HG03457 (cell line): Measurements from ENCODE around the gene SPOP.
"Not testable (repeated sequence)": the region's sequence is repeated elsewhere in the genome, so short reads cannot be mapped to it uniquely, and the experiment has no call there.

Source experiments
- ATAC-seq: cut with Tn5 transposase; IDR thresholded peaks from one replicate; pipeline ENCODE4 v1.9.1; 2021; ENCODE audit warnings: moderate number of reproducible peaks; ENCODE audit not compliant: unreplicated experiment

The SPOP gene

DNA sequence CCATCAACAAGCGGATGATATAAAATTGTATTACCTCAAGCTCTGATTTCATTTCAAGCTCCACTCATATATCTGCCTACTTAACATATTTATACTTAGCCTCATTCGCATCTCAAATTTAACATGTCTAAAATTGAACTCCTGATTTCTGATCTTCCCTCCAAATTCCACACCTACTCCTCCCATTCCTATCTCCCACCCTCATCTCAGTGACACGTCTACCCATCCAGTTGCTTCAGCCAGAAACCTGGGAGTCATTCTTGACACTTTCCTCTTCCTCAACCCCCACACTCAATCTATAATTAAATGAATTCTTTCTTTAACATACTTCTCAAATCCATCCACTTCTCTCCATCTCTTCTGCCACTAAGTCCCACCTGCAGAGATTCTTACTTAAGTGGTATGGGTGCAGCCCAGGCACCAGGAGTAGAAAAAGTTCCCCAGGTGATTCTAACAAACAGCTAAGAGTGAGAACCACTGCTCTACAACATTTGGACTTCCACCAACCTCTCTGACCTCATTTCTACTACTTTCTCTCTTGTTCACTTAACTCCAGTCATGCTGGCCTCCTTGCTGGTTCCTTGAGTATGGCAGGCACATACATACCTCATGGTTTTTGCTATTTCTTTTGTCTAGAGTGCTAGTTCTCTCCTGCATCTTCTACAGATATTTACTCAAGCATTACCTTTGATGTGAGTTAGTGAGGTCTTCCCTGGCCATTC lies 18.1 kb downstream of the SPOP start:
- ATAC-seq: no peak

DNA sequence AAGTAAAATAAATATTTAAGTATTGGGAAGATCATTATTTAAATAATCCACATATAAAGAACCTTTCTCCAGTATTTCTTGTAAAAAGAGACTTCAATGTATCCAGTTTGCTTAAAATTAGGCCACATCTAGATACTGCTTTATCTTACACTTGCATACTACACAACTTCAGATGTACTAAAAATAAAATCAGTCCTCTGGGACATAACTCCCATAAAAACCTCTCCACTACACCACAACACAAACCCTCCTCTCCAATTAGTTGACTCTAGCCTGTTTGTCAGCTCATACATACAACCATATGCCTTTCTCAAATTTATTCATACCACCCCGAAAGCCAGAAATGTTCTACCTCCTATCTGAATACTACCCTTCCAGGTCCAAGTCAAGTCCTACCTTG lies 21.6 kb downstream of the SPOP start:
- ATAC-seq: no peak

DNA sequence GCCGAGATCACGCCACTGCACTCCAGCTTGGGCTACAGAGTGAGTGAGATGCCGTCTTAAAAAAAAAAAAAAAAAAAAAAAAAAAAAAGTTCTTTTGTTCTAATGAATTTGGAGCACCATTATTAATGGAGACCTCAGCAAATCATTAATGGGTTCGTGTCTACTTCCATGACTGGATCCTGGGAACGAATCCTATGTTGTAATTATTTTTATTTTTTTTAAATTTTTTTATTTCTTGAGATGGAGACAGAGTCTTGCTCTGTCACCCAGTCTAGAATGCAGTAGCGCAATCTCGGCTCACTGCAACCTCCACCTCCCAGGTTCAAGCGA lies 30.7 kb downstream of the SPOP start:
- ATAC-seq: no peak

DNA sequence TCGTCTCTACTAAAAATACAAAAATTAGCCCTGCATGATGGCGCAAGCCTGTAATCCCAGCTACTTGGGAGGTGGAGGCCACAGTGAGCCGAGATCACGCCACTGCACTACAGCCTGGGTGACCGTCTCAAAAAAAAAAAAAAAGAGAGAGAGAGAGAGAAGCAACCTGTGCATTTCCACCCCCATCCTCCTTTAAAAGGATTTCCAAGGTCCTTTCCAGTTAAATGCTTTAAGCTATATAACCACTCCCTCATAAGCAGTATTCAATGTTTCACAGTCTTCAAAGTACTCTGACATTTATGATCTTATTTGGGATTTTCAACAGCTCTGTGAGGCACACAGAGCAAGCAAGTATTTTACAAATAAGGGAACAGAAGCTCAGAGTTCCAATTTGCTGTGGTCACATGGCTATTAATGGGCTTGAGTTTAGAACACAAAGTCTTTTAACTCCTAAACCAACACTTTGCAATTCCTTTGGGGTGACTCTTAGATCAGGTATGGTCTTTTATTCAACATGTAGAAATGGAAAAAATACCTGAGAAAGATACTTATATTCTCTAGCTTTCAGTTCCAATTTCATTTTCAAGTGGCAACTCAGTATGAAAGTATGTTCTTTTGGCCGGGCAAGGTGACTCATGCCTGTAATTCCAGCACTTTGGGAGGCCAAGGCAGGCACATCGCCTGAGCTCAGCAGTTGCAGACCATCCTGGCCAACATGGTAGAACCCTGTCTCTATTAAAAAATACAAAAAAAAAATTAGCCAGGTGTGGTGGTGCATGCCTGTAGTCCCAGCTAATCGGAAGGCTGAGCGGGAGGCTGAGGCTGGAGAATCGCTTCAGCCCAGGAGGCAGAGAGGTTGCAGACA lies 31.3 kb downstream of the SPOP start:
- ATAC-seq: no peak

DNA sequence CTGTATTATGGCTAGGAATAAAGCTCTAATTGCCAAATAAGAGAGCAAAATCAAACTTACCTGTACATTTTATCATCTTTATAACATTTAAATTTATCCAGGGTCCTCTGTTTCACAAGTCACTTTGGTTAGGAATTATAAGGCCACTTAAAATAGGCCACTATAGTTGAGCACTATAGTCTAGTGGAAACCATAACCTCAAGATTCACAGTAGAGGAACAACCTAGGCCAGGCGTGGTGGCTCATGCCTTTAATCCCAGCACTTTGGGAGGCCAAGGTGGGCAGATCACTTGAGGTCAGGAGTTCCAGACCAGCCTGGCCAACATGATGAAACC lies 31.9 kb downstream of the SPOP start:
- not testable (repeated sequence) for ATAC-seq

DNA sequence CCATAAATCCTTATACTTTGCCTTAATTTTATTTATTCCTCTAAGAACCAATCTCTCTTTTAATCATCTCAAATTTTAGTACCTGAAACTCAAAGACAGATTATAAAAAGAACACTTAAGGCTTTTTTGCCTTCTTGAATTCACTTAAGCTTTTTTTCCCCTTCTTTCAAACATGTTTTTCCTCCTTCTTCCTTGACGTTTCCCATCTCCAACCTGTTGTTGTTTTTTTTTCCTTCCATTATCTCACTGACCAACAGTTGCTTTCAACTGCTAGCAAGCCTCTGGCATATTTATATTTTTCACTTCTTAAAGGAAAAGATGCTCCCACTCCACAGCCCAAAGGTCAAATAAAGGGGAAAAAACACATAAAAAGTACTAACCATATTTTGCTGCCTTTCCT lies 32.2 kb downstream of the SPOP start:
- ATAC-seq: no peak

DNA sequence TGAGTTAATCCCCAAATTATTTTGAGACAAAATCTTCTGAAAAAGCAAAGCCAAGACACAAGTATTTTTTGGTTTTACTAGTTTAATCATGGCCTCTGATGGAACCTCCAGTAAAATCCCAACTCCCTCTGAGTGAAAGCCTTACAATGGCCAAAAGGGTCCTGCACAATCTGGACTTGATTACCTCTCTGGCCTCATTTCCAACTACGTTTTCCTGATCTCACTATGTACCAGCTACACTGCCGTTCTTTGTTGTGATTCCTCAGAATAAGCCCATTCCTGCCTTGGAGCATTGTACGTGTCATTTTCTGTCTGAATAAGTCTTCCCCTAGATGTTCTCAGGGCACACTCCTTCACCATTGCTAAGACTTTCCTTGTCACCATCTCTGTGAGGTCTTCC lies 37.3 kb downstream of the SPOP start:
- no peak for ATAC-seq

DNA sequence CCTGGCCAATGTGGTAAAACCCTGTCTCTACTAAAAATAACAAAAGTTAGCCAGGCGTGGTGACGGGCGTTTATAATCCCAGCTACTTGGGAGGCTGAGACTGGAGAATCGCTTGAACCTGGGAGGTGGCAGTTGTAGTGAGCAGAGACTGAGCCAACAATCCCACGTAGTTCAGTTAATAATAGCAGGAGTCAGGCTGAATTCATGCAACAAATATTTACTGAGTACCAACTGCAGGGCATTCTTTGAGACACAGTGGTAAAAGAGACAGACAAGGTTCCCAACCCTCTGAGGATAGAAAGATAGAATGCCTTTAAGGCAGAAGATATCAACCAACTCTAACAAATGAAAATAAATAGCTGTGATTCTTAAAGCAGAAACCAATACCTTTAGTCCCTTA lies 39.1 kb downstream of the SPOP start:
- no peak for ATAC-seq

DNA sequence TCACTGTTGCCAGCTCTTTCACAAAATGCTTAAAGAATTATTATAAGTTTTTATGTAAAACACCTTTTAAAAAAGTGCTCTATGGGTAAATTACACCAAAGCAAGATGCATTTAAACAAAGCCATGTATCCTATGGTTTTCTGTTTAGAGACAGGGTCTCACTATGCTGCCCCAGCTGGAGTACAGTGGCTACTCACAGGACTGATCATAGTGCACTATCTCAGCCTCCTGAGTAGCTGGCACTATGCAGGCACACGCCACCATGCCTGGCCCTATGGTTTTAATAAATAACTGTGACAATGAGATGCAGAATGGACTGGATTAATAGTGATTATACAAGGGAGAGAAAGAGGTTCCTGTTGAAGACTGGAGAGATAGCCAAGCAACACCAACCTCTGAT lies 40.2 kb downstream of the SPOP start:
- ATAC-seq: no peak

DNA sequence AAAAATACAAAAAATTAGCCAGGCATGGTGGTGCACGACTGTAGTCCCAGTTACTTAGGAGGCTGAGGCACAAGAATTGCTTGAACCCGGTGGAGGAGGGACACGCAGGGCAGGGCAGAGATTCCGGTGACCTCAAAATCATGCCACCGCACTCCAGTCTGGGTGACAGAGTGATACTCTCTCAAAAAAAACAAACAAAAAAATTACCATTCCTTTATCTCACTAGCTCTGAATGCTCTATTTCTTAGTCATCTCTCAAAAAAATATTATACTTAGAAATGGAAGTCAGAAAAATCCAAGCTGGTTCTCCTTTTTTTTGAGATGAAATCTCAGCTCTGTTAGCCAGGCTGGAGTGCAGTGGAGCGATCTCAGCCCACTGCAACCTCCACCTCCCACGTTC lies 40.8 kb downstream of the SPOP start:
- ATAC-seq: no peak

DNA sequence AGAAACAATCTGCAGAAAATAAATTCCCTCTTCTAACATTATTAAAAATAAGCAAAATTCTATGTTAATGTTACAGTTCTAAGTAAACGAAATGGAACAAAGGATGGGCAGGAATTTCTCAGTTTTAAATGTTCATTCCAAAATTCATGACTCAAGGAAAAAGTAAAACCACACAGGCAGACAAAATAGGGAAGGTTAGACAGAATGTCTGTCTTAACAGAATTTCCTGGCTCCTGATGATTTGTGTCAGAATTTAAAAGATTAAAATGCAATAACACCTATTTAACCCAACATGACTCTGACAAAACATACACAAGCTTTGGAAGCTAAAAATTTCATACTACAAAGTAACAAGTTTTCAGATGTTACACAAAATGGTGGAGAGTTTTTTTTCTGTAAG lies 42.8 kb downstream of the SPOP start:
- ATAC-seq: no peak

DNA sequence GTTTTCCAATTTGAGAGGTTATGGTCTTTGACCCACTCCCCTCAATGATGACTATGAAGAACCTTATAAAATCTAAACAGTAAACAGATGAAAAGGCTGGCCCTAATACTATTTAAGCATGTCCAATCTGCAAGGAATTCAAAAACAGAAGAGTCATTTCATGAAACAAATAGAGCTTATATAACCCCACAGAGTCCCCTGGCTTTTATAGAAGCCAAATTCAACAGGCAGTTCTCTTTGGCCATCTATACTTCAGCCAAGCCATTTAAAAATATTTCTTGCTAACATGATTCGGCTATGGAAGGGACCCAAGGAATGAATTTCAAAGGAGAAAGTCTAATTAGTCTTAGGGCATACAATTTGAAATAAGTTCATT lies 43.4 kb downstream of the SPOP start:
- no peak for ATAC-seq

DNA sequence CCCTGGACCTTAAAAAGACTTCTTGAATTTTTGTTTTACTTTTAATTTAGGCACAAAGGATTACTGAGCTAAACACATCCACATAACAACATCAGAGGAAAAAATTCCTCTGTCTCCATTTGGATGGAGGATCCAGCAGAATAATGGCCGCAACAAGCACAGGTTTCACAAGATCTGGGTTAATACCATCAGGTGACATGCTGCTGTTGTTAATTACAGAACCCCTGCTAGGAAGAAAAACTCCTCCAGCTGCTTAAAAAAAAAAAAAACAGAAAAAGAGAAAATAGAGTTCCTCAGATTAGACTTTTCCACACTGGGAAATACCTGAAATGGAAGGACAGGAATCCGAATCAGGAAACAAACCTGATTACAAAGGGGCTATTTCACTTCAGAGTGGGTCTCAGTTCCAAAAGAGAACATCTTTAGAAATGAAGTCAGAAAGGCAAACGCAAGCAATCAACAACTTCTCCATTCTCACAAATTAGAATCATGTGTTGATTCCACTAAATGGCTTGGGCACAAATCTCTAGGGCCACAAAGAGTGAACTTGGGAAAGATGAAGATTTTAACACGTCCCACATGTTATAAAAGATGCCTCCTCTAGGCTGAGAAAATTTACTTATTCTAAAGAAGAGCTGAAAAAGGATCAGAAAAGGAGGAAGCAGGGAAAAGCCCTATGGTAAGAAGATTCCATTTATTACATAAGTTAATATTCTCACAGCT lies 44.0 kb downstream of the SPOP start:
- no peak for ATAC-seq

DNA sequence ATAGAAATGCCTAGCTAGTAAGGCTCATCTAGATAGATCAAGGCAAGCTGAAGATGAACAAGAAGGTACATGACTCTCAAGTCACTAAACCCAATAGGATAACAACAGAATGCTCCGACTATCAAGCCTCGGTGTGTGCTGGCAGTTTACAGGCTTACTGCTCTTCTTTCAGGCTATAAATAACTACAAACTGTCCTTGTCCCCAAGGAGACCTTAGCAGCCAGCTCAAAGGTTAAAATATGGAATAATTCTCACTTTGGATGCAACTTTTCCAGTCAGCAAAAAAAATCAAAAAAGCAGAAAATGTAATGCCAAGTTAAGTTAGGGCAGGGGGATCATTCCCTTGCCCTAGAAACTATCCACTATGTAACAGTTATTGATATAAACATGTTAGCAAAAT lies 44.6 kb downstream of the SPOP start:
- ATAC-seq: no peak

DNA sequence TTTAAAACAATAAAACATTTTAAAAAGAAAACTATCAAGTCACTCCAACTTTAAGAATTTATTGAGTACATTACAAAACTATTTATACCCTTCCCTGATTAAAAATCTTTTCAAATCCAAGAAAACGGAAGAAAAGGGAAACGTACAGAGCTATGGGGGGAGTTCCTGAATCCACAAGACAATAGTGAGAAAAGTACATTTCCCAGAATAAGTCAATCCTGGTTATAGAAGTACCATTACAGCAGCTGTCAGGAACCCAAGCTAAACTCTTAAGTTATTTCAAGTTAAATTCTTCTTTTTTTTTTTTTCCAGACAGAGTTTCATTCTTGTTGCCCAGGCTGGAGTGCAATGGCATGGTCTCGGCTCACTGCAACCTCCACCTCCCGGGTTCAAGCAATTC lies 45.7 kb downstream of the SPOP start:
- no peak for ATAC-seq

DNA sequence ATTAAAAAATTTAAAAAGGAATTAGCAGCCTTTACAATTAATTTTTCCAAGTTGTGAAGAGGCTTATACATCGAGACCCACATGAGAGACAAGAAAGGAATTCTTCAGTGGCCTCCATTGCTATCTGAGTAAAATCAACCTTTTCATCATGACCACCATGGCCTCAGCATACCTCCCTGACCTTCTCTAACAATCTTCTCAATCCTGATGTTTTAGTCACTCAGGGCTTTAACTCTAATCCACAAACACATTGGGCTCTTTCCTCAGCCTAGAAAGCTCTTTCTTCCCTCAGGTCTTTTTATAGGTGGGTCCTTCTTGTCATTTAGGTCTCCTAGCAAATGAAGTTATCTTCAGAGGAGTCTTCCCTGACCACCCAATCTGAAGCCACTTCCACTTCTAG lies 46.4 kb downstream of the SPOP start:
- ATAC-seq: no peak

DNA sequence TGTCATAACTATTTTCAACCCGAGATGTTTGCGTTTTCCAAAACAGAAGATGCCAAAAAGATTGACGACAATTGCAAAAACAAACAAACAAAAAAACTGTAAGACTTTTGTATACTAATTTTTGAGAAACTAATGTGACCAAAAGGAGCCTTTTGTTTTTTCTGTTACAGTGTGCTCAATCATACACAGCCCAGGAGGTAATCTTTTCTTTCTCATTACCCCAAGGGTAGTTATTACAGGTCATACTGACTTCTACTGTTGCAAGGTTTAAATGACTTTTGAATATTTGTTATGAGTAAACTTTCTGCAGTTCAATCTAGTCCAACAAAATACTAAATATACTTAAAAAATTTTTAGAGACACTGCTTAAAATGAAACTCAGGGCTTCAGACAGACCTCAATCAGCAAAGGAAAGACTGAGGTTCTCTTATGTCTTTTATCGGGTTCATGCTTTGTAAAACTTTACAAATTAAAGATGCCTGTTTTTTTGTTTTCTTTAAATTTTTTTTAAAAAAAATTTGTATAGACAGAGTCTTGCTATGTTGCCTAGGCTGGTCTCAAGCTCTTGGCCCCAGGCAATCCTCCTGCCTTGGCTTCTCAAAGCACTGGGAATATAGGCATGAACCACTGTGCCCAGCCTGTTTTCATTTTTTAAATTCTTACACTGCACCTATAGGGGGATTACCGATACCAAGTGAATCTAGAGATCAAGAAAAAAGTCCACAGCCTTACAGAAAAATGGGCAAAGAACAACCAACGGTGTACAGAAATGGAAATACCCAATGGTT lies 47.6 kb downstream of the SPOP start:
- ATAC-seq: no peak

DNA sequence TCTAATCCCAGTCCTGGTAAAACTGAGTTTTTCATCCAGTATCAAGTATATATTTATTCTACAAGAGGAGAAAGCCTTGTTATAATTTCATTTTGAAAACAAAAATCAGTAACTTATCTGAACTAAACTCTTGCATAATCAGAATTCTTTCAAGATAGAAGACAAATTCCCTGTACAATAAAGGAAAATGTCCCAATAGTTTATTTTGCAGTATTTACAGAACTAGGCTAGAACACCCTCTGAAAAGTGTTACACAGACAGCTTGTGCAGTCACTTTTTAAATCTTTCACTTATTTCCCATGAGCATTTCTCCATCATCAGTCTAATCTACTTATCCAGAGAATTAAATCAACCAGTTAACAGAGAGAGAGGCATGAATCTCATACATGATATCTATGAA lies 48.5 kb downstream of the SPOP start:
- no peak for ATAC-seq

DNA sequence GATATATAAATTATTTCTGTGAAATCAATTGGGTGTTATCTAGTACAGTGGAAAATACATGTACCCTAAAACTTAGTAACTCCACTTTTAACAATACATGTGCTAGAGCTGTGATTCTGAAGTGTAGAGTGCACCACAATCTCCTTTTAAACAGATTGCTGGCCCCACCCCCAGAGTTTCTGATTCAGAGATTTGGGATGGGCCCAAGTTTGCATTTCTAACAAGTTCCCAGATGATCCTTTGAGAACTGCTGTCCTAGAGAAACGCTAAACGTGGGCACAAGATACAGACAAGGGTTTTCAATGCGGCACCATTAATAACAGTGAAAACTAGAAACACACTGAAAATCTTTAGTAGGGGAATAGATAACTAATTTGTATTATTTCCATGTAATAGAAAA lies 53.0 kb downstream of the SPOP start:
- no peak for ATAC-seq

DNA sequence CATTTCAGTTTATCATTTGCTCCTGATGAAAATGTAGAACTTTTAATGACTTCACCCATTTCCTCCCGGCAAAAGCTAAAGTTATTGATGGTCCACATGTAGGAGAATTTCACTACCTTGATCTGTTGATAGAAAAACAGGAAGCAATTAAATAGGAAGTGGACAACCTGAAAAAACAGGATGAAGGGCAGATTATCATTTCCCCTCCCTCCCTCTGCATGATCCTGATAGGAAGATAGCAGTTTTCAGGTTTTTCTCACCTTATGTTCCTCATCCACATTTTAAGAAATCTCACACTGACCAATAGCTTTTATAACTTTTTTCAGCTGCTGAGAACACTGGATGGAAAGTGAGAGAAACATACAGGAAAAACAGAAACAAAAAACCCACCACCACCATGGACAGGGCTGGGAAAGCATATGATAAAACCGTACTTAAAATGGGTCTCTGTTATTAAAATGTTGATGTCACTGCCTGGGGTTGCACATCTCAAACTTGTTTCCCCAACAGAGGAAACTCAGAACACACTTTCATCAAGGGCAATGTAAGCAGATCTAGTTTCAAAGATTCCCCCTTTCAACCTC lies 55.9 kb downstream of the SPOP start:
- no peak for ATAC-seq

DNA sequence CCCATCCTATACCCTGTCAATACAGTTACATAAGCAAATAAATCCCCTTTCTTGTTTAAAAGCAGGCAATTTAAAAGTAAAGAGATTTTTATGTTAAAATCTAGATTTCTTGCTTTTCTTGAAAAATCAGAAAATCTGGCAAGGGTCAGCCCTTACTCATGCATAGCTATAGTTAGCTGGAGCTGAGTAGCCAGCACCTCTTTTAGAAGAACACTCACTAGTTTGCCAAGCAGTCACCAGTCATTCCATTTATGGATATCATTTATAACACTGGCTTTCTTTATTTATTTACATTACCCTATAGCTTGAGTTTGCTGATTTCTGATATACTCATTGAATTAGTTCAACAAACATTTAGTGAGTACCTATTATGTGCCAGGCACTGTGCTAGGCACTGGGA lies 56.5 kb downstream of the SPOP start:
- ATAC-seq: no peak
